Measurements from ENCODE around the gene RABL2B. TPM values are rescaled to one million over a fixed set of nuclear protein-coding genes. Genes with fewer than 3 reads are reported as not detected.

Gene RABL2B
- total RNA-seq: 6.1 and 6.9 TPM in 2 replicates

GRCh38 chr22:50783033-50783879 lies at the start of gene RABL2B:
RABL2B (minus strand) TSS chr22:50783636; CDS start chr22:50782294, 1,342 bp downstream.

GRCh38 chr22:50737728-50738648 lies 45.4 kb downstream of the RABL2B start, which contains the start of gene ACR:
ACR (plus strand) TSS chr22:50738204; CDS start chr22:50738236, 32 bp downstream.

Other genes with a start within 250 kb of the RABL2B start
- under 0.01 TPM in 1 of 2 replicates, not detected in the other for gene KLHDC7B, start 237.7 kb downstream of the RABL2B start, total RNA-seq
- 0.79 TPM in 1 of 2 replicates, not detected in the other for gene SYCE3, start 220.7 kb downstream of the RABL2B start, total RNA-seq
- 1.5 and 2.9 TPM in 2 replicates for gene CPT1B, start 205.2 kb downstream of the RABL2B start, total RNA-seq
- gene CHKB, start 200.8 kb downstream of the RABL2B start, total RNA-seq: 20.9 and 21.8 TPM in 2 replicates
- 0.12 and 0.13 TPM in 2 replicates for gene MAPK8IP2, start 182.8 kb downstream of the RABL2B start, total RNA-seq
- gene ARSA, start 155.5 kb downstream of the RABL2B start, total RNA-seq: 12.4 and 17.2 TPM in 2 replicates
- gene SHANK3, start 110.8 kb downstream of the RABL2B start, total RNA-seq: 0.62 and 0.79 TPM in 2 replicates
- gene ACR, start 45.4 kb downstream of the RABL2B start, total RNA-seq: not detected in 2 replicates

Measured in aortic smooth muscle cell (primary cell).